Stomach (tissue), 9 donors: Measurements from ENCODE around the gene KSR2. TPM values are rescaled to one million over a fixed set of nuclear protein-coding genes. Genes with fewer than 3 reads are reported as not detected.

ENCODE experiments used
- DNase-seq, 2 donors: peaks; one replicate each; pipeline versions ENCODE4 v3.0.0 to v3.0.0-alpha.2; 2013 to 2019
- H3K27ac ChIP-seq, 5 donors: fragments of 200-600 bp in 4 of 5; sonication (generic) in 4 of 5; one replicate each; pipeline ENCODE4 v1.5.1; 2013 to 2019; ENCODE audit warnings: mild to moderate bottlenecking in 1 of 5, moderate library complexity in 1 of 5
- H3K27me3 ChIP-seq, 3 donors: fragments of 200-600 bp; sonication (generic); one replicate each; pipeline ENCODE4 v1.5.1; 2017 to 2019; ENCODE audit warnings: mixed run types in 1 of 3
- H3K36me3 ChIP-seq, 4 donors: fragments of 200-600 bp; sonication (generic); 1 replicate in 3 of 4; 2 replicates in 1 of 4; pipeline ENCODE4 v1.5.1; 2016 to 2019
- H3K4me1 ChIP-seq, 4 donors: fragments of 200-600 bp; sonication (generic); one replicate each; pipeline ENCODE4 v1.5.1; 2016 to 2019
- H3K4me3 ChIP-seq, 4 donors: fragments of 200-600 bp; sonication (generic) in 3 of 4; one replicate each; pipeline ENCODE4 v1.5.1; 2016 to 2019; ENCODE audit warnings: mild to moderate bottlenecking in 1 of 4
- H3K9me3 ChIP-seq, 4 donors: fragments of 200-600 bp; sonication (generic); one replicate each; pipeline ENCODE4 v1.5.1; 2016 to 2019
- EP300 ChIP-seq: sonication (generic); formaldehyde crosslinking; IDR thresholded peaks from one replicate; pipeline ENCODE4 v1.6.1; 2017; ENCODE audit warnings: antibody characterized with exemption
- POLR2A ChIP-seq, 4 donors: fragments of 450-650 bp; IDR thresholded peaks; one replicate each; pipeline ENCODE4 v1.6.1; 2016; ENCODE audit warnings: antibody characterized with exemption in 4 of 4, control low read depth in 2 of 4, mild to moderate bottlenecking in 1 of 4, moderate library complexity in 1 of 4
- POLR2AphosphoS5 ChIP-seq, 3 donors: sonication (generic); formaldehyde crosslinking; IDR thresholded peaks; one replicate each; pipeline ENCODE4 v1.6.1; 2016; ENCODE audit warnings: antibody characterized with exemption in 3 of 3
- WGBS, 5 donors: extraction: QIAGEN DNeasy Blood & Tissue Kit in 3 of 5; methylation state at CpG; one replicate each; pipeline versions ENCODE4 v1.1.5 to v1.1.7; 2013 to 2018; 5-methylcytosine and 5-hydroxymethylcytosine counted together
- intact Hi-C: fragments of 100-400 bp; cut with DNase I; formaldehyde crosslinking; loops from one replicate; pipeline ENCODE4 v1.15.1; 2023; ENCODE audit warnings: low total_unique reads
- polyA plus RNA-seq, 3 donors: library from polyadenylated mRNA; stranded (reverse); fragments of 200-250 nt; gene quantifications; one replicate each; pipeline ENCODE4 v1.2.3, GENCODE V29; 2013
- total RNA-seq, 5 donors: library from RNA; depleted of rRNA; stranded (reverse); fragments of >200 nt; gene quantifications; one replicate each; pipeline versions ENCODE4 v1.1.0 to v1.2.3, GENCODE V29; 2014 to 2016
- TF ChIP-seq, protein P1 (sequence below), 7 experiments: fragments of 450-650 bp in 4 of 7; fragments of 200-600 bp in 3 of 7; sonication (generic) in 3 of 7; IDR thresholded peaks; one replicate each; pipeline ENCODE4 v1.5.1; 2016 to 2019; ENCODE audit warnings: antibody characterized with exemption in 7 of 7, control low read depth in 2 of 7, mild to moderate bottlenecking in 1 of 7
- donor health status: healthy with polysubstance abuse.
- donor health status: Bipolar disorder and iron deficiency.
- donor health status: healthy.

The KSR2 gene
- total and polyA plus RNA-seq, 8 donors, result 0.03 to 1.4 (median 0.26) TPM; not detected in 2

DNA sequence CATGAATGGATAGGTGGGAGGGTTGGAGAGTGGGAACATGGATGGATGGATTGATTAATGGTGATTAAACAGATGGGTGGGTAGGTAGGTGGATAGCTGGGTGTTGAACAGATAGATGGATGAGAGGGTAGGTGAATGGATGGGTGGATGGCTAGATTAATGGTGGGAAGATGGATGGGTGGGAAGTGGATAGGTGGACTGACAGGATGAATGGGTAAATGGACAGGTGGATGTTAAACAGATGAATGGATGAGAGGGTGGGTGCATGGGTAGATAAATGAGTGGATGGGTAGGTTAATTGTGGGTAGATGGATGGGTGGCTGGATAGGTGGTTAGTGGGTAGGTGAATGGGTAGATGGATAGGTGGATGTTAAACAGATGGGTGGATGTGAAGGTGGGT is 460.3 kb downstream of the KSR2 start:
- H3K4me3 ChIP-seq, result no peak overlapping the region
- peaks cover 4 to 26% (median 19%) of the 10 kb centered on the region in 4 donors for H3K4me1 ChIP-seq
- H3K27me3 ChIP-seq, result no peaks in the 10 kb centered on the region
- no peaks in the 10 kb centered on the region for H3K36me3 ChIP-seq
- TF ChIP-seq, protein P1, sequence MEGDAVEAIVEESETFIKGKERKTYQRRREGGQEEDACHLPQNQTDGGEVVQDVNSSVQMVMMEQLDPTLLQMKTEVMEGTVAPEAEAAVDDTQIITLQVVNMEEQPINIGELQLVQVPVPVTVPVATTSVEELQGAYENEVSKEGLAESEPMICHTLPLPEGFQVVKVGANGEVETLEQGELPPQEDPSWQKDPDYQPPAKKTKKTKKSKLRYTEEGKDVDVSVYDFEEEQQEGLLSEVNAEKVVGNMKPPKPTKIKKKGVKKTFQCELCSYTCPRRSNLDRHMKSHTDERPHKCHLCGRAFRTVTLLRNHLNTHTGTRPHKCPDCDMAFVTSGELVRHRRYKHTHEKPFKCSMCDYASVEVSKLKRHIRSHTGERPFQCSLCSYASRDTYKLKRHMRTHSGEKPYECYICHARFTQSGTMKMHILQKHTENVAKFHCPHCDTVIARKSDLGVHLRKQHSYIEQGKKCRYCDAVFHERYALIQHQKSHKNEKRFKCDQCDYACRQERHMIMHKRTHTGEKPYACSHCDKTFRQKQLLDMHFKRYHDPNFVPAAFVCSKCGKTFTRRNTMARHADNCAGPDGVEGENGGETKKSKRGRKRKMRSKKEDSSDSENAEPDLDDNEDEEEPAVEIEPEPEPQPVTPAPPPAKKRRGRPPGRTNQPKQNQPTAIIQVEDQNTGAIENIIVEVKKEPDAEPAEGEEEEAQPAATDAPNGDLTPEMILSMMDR (IDR thresholded peaks at IDR 0.05), result no peak
- no peak for TF ChIP-seq POLR2A (IDR thresholded peaks at IDR 0.05)
- no peak for TF ChIP-seq POLR2AphosphoS5 (IDR thresholded peaks at IDR 0.05)
- TF ChIP-seq EP300, result no peak
- H3K27ac ChIP-seq, result no peak overlapping the region
- intact Hi-C loops, result no loop called here
- DNase-seq, result no peak
- H3K9me3 ChIP-seq, result no peaks in the 10 kb centered on the region

DNA sequence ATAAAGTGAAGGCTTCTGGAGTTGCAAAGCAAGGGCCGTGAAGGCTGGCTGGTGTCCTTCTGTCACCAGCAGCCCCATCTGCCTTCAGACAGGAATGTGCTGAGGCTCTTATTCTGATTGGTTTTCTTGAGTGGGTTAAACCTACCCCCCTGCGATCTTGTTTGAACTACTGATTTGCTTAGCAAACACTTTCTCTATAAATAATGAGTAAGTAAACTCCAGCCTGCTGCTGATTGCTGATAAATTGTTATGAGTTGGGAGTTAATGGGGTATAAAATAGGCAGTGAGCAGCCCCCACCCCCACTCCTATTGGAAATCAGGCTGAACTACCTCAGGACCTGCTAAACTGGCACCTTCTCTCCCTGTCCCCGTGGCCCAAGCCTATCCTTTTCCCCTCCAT is 461.2 kb downstream of the KSR2 start:
- DNase-seq, result peak; percentile 22 to 39

DNA sequence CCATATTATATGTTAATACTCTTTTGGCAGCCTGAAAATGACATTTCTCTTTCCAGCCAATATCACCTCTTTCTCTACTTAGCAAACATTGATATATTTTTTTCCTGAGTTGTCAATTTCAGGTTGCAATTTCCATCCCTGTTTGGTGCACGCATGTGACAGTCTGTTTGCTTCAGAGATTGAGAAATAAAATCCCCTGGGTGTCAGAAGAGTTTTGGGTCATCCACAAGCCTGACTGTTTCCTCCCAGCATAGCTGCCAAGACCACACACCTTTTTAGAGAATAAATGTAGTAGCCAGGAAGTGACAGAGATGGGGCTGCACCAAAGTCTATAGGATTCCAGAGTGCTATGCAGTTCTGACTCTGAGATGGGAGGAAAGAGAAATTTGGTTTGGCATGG is 462.5 kb downstream of the KSR2 start:
- WGBS, 5 donors, result 55 to 82% (median 67%) methylated on average over 1 of the region's 1 CpG
- Histone ChIP-seq H3K4me1 (peaks cover 3 to 43% (median 31%) of the 10 kb centered on the region in 4 donors), H3K9me3 (no peaks in the 10 kb centered on the region), H3K4me3 (no peak overlapping the region), H3K36me3 (no peaks in the 10 kb centered on the region), H3K27me3 (no peaks in the 10 kb centered on the region), H3K27ac (no peak overlapping the region)
- intact Hi-C loops, result no loop called here
- DNase-seq, result no peak
- TF ChIP-seq, protein P1 (IDR thresholded peaks at IDR 0.05), result no peak
- TF ChIP-seq POLR2AphosphoS5 (IDR thresholded peaks at IDR 0.05) (no peak), EP300 (no peak), POLR2A (IDR thresholded peaks at IDR 0.05) (no peak)

More for the DNA sequence above, 461.2 kb downstream of the KSR2 start:
- no peak for TF ChIP-seq POLR2AphosphoS5 (IDR thresholded peaks at IDR 0.05)
- TF ChIP-seq, protein P1 (IDR thresholded peaks at IDR 0.05), result no peak
- no peak for TF ChIP-seq EP300
- no peak for TF ChIP-seq POLR2A (IDR thresholded peaks at IDR 0.05)
- 12 to 38% (median 27%) methylated on average over 3 of the region's 3 CpGs for WGBS, 5 donors
- H3K36me3 ChIP-seq, result no peaks in the 10 kb centered on the region
- H3K27ac ChIP-seq, result peak overlapping the region in 2 of 5 donors; percentile 32 to 64
- H3K9me3 ChIP-seq, result no peaks in the 10 kb centered on the region
- no peaks in the 10 kb centered on the region for H3K27me3 ChIP-seq
- no peak overlapping the region for H3K4me3 ChIP-seq
- intact Hi-C loops, result no loop called here
- H3K4me1 ChIP-seq, result peaks cover 3 to 31% (median 20%) of the 10 kb centered on the region in 4 donors

DNA sequence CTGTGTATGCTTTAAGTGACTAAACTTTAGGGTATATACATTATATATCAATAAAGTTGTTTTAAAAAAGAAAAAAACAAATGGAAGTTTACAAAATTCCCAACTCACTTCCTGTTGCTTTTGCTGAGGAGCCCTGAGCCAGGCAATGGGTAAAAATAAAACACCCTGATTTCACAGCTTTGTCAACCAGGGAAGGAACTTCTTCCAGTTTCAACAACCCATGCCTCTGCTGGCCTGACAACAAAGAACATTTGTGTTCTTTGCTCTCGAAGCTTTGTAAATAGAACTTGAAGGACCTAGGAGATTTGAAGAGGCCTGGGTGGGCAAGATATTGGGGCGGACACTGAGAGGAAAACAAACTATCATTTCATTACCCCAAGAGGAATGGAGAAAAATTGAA is 466.2 kb downstream of the KSR2 start:
- no peaks in the 10 kb centered on the region for H3K27me3 ChIP-seq
- TF ChIP-seq, protein P1 (IDR thresholded peaks at IDR 0.05), result no peak
- TF ChIP-seq POLR2AphosphoS5 (IDR thresholded peaks at IDR 0.05) (no peak), POLR2A (IDR thresholded peaks at IDR 0.05) (no peak), EP300 (no peak)
- intact Hi-C loops, result no loop called here
- H3K4me1 ChIP-seq, result peaks cover 0 to 51% (median 30%) of the 10 kb centered on the region in 4 donors
- WGBS, 5 donors, result 24 to 38% (median 37%) methylated on average over 2 of the region's 2 CpGs
- H3K9me3 ChIP-seq, result no peaks in the 10 kb centered on the region
- DNase-seq, result no peak
- H3K36me3 ChIP-seq, result no peaks in the 10 kb centered on the region
- H3K27ac ChIP-seq, result peak overlapping the region in 1 of 5 donors; percentile 16
- no peak overlapping the region for H3K4me3 ChIP-seq
